Stimulated activated CD4-positive, alpha-beta T cell treated with anti-CD3 and anti-CD28 coated beads, Interleukin-1b, Interleukin-23, amount 100 ng/mL, for 4 hours (primary cell): ENCODE results near the gene MRTFA.

ENCODE experiments used
- DNase-seq, 2 donors: peaks; one replicate each; pipeline ENCODE4 v3.0.0-alpha.2; 2020; ENCODE audit warnings: low read depth in 2 of 2

MRTFA gene

GRCh38 chr22:40428796-40429195, 207.7 kb downstream of the MRTFA start:
- no peak for DNase-seq

- DNase-seq = no peak
These were observed 209.8 kb downstream of the MRTFA start for GRCh38 chr22:40426594-40427333.

- no peak for DNase-seq
These were observed 211.4 kb downstream of the MRTFA start for GRCh38 chr22:40425082-40425481.

GRCh38 chr22:40423882-40424640, 212.5 kb downstream of the MRTFA start:
- DNase-seq = no peak

- DNase-seq = no peak
These were observed 213.2 kb downstream of the MRTFA start for GRCh38 chr22:40423310-40423688.

- no peak for DNase-seq
These were observed 213.8 kb downstream of the MRTFA start for GRCh38 chr22:40422558-40423309.

- DNase-seq = no peak
These were observed 214.6 kb downstream of the MRTFA start for GRCh38 chr22:40421941-40422340.

- no peak for DNase-seq
These were observed 215.5 kb downstream of the MRTFA start for GRCh38 chr22:40421082-40421350.

GRCh38 chr22:40420341-40421081, 216.0 kb downstream of the MRTFA start:
- no peak for DNase-seq

GRCh38 chr22:40419718-40420117, 216.8 kb downstream of the MRTFA start:
- no peak for DNase-seq

- no peak for DNase-seq
These were observed 217.9 kb downstream of the MRTFA start for GRCh38 chr22:40418366-40419201.

- DNase-seq = no peak
These were observed 218.6 kb downstream of the MRTFA start for GRCh38 chr22:40417881-40418280.

GRCh38 chr22:40417041-40417440, 219.5 kb downstream of the MRTFA start:
- DNase-seq = no peak

GRCh38 chr22:40416636-40417035, 219.9 kb downstream of the MRTFA start:
- no peak for DNase-seq

GRCh38 chr22:40416267-40416570, 220.3 kb downstream of the MRTFA start:
- DNase-seq = no peak

- no peak for DNase-seq
These were observed 220.8 kb downstream of the MRTFA start for GRCh38 chr22:40415531-40416266.

- DNase-seq = no peak
These were observed 221.5 kb downstream of the MRTFA start for GRCh38 chr22:40414838-40415505.

GRCh38 chr22:40414311-40414710, 222.2 kb downstream of the MRTFA start:
- no peak for DNase-seq

GRCh38 chr22:40413873-40414272, 222.6 kb downstream of the MRTFA start:
- no peak for DNase-seq

- DNase-seq = no peak
These were observed 224.1 kb downstream of the MRTFA start for GRCh38 chr22:40412441-40412840.
